ENCODE measurements around the gene CCNQ.

GRCh38 chrX:153588021-153588781, 10.7 kb downstream of the CCNQ start:
- TF ChIP-seq SIN3A (IDR thresholded peaks at IDR 0.05; ENCODE audit: borderline replicate concordance, low read depth, low read length) (no peak), CTCF (IDR thresholded peaks at IDR 0.05) (no peak), EZH2phosphoT487 (IDR thresholded peaks at IDR 0.05; ENCODE audit: borderline replicate concordance, low read depth) (no peak), USF1 (IDR thresholded peaks at IDR 0.05; ENCODE audit: borderline replicate concordance, low read depth) (no peak), FOXJ3 (CRISPR knock-in tag; IDR thresholded peaks at IDR 0.05) (no peak), GABPA (IDR thresholded peaks at IDR 0.05; ENCODE audit: low read depth) (no peak), REST (IDR thresholded peaks at IDR 0.05; ENCODE audit: low read depth, low read length) (no peak), EP300 (IDR thresholded peaks at IDR 0.05; ENCODE audit: borderline replicate concordance in 1 of 2, low read depth in 1 of 2, low read length in 1 of 2) (no peak), FOXM1 (IDR thresholded peaks at IDR 0.05; ENCODE audit: low read depth) (no peak)
